Activated naive CD8-positive, alpha-beta T cell treated with anti-CD3 and anti-CD28 coated beads, Interleukin-2, amount 10 ng/mL, durations not matched to agents 7 days and 5 days (primary cell): ENCODE results near the gene MSH2. TPM values are rescaled to one million over a fixed set of nuclear protein-coding genes. Genes with fewer than 3 reads are reported as not detected.
A peak's percentile ranks its signal among the peaks of the same experiment; 100 is the strongest.
"Not testable (repeated sequence)": the region's sequence is repeated elsewhere in the genome, so short reads cannot be mapped to it uniquely, and the experiment has no call there.

Source experiments
- ATAC-seq: fragments of 150-1000 bp; cut with Tn5 transposase; one replicate; pipeline ENCODE4 v1.10.0; 2021; ENCODE audit warnings: low read depth, moderate library complexity
- POLR2A ChIA-PET: fragments of 350-600 bp; sonication (Branson Sonifier 250); formaldehyde crosslinking; loops from one replicate; lab custom pipeline; 2021; ENCODE audit warnings: antibody characterized with exemption; lab: Charles Lee
- DNase-seq: peaks from one replicate; pipeline ENCODE4 v3.0.0; 2021
- H3K27ac Mint-ChIP-seq: one replicate; pipeline ENCODE4 v1.8.0; 2022; ENCODE audit warnings: mild to moderate bottlenecking, mixed read lengths
- H3K27me3 Mint-ChIP-seq: one replicate; pipeline ENCODE4 v1.8.0; 2022; ENCODE audit warnings: mild to moderate bottlenecking, moderate library complexity, mixed read lengths
- H3K36me3 Mint-ChIP-seq: one replicate; pipeline ENCODE4 v1.8.0; 2021; ENCODE audit warnings: mild to moderate bottlenecking, mixed read lengths
- H3K4me1 Mint-ChIP-seq: one replicate; pipeline ENCODE4 v1.8.0; 2021; ENCODE audit warnings: mixed read lengths
- H3K4me3 Mint-ChIP-seq: one replicate; pipeline ENCODE4 v1.8.0; 2022; ENCODE audit warnings: mild to moderate bottlenecking, moderate library complexity, mixed read lengths
- H3K9me3 Mint-ChIP-seq: one replicate; pipeline ENCODE4 v1.8.0; 2021; ENCODE audit warnings: mixed read lengths
- total RNA-seq, 2 experiments: library from RNA; stranded (reverse); gene quantifications; one replicate each; pipeline ENCODE4 v1.2.3, GENCODE V29; 2021

Gene MSH2
- 10 to 100 TPM; 43.9 to 46.8 TPM for total RNA-seq

- peak; percentile 92 for ATAC-seq
- Mint-ChIP-seq H3K9me3 (peaks cover 2% of the 10 kb centered on the region), H3K36me3 (peaks cover 27% of the 10 kb centered on the region), H3K4me3 (peak within 1 kb of the TSS; percentile 99), H3K4me1 (peaks cover 26% of the 10 kb centered on the region), H3K27me3 (no peaks in the 10 kb centered on the region), H3K27ac (peak within 1 kb of the TSS; percentile 96)
- POLR2A ChIA-PET = interaction anchor here (0.7 to 2.6 kb wide), 9 partner anchors 16 to 1792 kb away, joined by 3 to 15 read pairs (median 3); partner anchors contain the start of genes MSH6 and SRBD1
- peak; percentile 89 for DNase-seq
These were observed at the start of gene MSH2 for GRCh38 chr2:47402805-47403608. TSS of gene MSH2 (plus strand) at chr2:47403156. CDS start at chr2:47403192, 36 bp downstream.

- no peaks in the 10 kb centered on the region for H3K9me3 Mint-ChIP-seq
- no peaks in the 10 kb centered on the region for H3K4me1 Mint-ChIP-seq
- H3K27ac Mint-ChIP-seq = no peak overlapping the region
- ATAC-seq (no peak), DNase-seq (no peak)
- H3K4me3 Mint-ChIP-seq = no peak overlapping the region
- H3K27me3 Mint-ChIP-seq = no peaks in the 10 kb centered on the region
- POLR2A ChIA-PET = no interaction called here
- H3K36me3 Mint-ChIP-seq = no peaks in the 10 kb centered on the region
These were observed 48.7 kb upstream of the MSH2 start for GRCh38 chr2:47354013-47354847.

- Mint-ChIP-seq H3K27me3 (no peaks in the 10 kb centered on the region), H3K9me3 (no peaks in the 10 kb centered on the region), H3K4me3 (no peak overlapping the region), H3K4me1 (no peaks in the 10 kb centered on the region), H3K36me3 (no peaks in the 10 kb centered on the region), H3K27ac (no peak overlapping the region)
- POLR2A ChIA-PET = no interaction called here
- ATAC-seq (no peak), DNase-seq (no peak)
These were observed 48.1 kb upstream of the MSH2 start for GRCh38 chr2:47354848-47355204.

GRCh38 chr2:47357483-47357882 lies 45.5 kb upstream of the MSH2 start:
- Mint-ChIP-seq H3K4me1 (no peaks in the 10 kb centered on the region), H3K9me3 (no peaks in the 10 kb centered on the region), H3K27ac (no peak overlapping the region), H3K27me3 (no peaks in the 10 kb centered on the region), H3K4me3 (no peak overlapping the region), H3K36me3 (no peaks in the 10 kb centered on the region)
- POLR2A ChIA-PET = no interaction called here
- ATAC-seq (no peak), DNase-seq (no peak)

- H3K9me3 Mint-ChIP-seq = no peaks in the 10 kb centered on the region
- peaks cover 4% of the 10 kb centered on the region for H3K27me3 Mint-ChIP-seq
- POLR2A ChIA-PET = no interaction called here
- H3K4me1 Mint-ChIP-seq = no peaks in the 10 kb centered on the region
- DNase-seq = no peak
- no peak overlapping the region for H3K4me3 Mint-ChIP-seq
- no peak for ATAC-seq
- H3K27ac Mint-ChIP-seq = no peak overlapping the region
- H3K36me3 Mint-ChIP-seq = no peaks in the 10 kb centered on the region
These were observed 43.5 kb upstream of the MSH2 start for GRCh38 chr2:47359375-47359868.

GRCh38 chr2:47360283-47360682 lies 42.7 kb upstream of the MSH2 start:
- no peak for DNase-seq
- POLR2A ChIA-PET = no interaction called here
- Mint-ChIP-seq H3K27me3 (peaks cover 4% of the 10 kb centered on the region), H3K4me1 (no peaks in the 10 kb centered on the region), H3K9me3 (no peaks in the 10 kb centered on the region), H3K36me3 (no peaks in the 10 kb centered on the region), H3K27ac (no peak overlapping the region), H3K4me3 (no peak overlapping the region)
- ATAC-seq = no peak

GRCh38 chr2:47360927-47361326 lies 42.0 kb upstream of the MSH2 start:
- Mint-ChIP-seq H3K27ac (no peak overlapping the region), H3K4me3 (no peak overlapping the region), H3K27me3 (peaks cover 4% of the 10 kb centered on the region), H3K36me3 (no peaks in the 10 kb centered on the region), H3K9me3 (no peaks in the 10 kb centered on the region), H3K4me1 (no peaks in the 10 kb centered on the region)
- POLR2A ChIA-PET = no interaction called here
- ATAC-seq (no peak), DNase-seq (no peak)

- H3K4me1 Mint-ChIP-seq, POLR2A ChIA-PET, H3K9me3 Mint-ChIP-seq, H3K4me3 Mint-ChIP-seq, H3K36me3 Mint-ChIP-seq, H3K27ac Mint-ChIP-seq, DNase-seq, ATAC-seq, H3K27me3 Mint-ChIP-seq: not testable (repeated sequence)
These were observed 41.3 kb upstream of the MSH2 start for GRCh38 chr2:47361505-47362229.

- H3K9me3 Mint-ChIP-seq = no peaks in the 10 kb centered on the region
- H3K36me3 Mint-ChIP-seq = no peaks in the 10 kb centered on the region
- POLR2A ChIA-PET = no interaction called here
- H3K4me3 Mint-ChIP-seq = no peak overlapping the region
- DNase-seq (no peak), ATAC-seq (no peak)
- H3K4me1 Mint-ChIP-seq = no peaks in the 10 kb centered on the region
- peaks cover 40% of the 10 kb centered on the region for H3K27me3 Mint-ChIP-seq
- H3K27ac Mint-ChIP-seq = no peak overlapping the region
These were observed 29.2 kb upstream of the MSH2 start for GRCh38 chr2:47373747-47374146.

GRCh38 chr2:47375307-47375706 lies 27.6 kb upstream of the MSH2 start:
- ATAC-seq (no peak), DNase-seq (no peak)
- H3K4me3 Mint-ChIP-seq = no peak overlapping the region
- H3K4me1 Mint-ChIP-seq = no peaks in the 10 kb centered on the region
- H3K9me3 Mint-ChIP-seq = no peaks in the 10 kb centered on the region
- peaks cover 42% of the 10 kb centered on the region for H3K27me3 Mint-ChIP-seq
- H3K27ac Mint-ChIP-seq = no peak overlapping the region
- no peaks in the 10 kb centered on the region for H3K36me3 Mint-ChIP-seq
- POLR2A ChIA-PET = no interaction called here

- POLR2A ChIA-PET = no interaction called here
- Mint-ChIP-seq H3K27ac (no peak overlapping the region), H3K9me3 (no peaks in the 10 kb centered on the region), H3K4me1 (no peaks in the 10 kb centered on the region), H3K27me3 (peaks cover 20% of the 10 kb centered on the region), H3K36me3 (no peaks in the 10 kb centered on the region), H3K4me3 (no peak overlapping the region)
- DNase-seq (no peak), ATAC-seq (no peak)
These were observed 23.6 kb upstream of the MSH2 start for GRCh38 chr2:47379384-47379783.

- POLR2A ChIA-PET = no interaction called here
- ATAC-seq (no peak), DNase-seq (no peak)
- Mint-ChIP-seq H3K9me3 (no peaks in the 10 kb centered on the region), H3K27me3 (peaks cover 18% of the 10 kb centered on the region), H3K27ac (no peak overlapping the region), H3K4me1 (no peaks in the 10 kb centered on the region), H3K36me3 (no peaks in the 10 kb centered on the region), H3K4me3 (no peak overlapping the region)
These were observed 21.5 kb upstream of the MSH2 start for GRCh38 chr2:47381408-47381807.

GRCh38 chr2:47386551-47386950 lies 16.4 kb upstream of the MSH2 start:
- POLR2A ChIA-PET = interaction anchor here (0.8 kb wide), 1 partner anchor 16 kb away, joined by 3 read pairs; the partner anchor contains the start of gene MSH2
- no peak for ATAC-seq

More at GRCh38 chr2:47386551-47386950, 16.4 kb upstream of the MSH2 start:
- Mint-ChIP-seq H3K27ac (no peak overlapping the region), H3K4me3 (no peak overlapping the region), H3K36me3 (no peaks in the 10 kb centered on the region), H3K9me3 (no peaks in the 10 kb centered on the region), H3K4me1 (no peaks in the 10 kb centered on the region), H3K27me3 (peaks cover 20% of the 10 kb centered on the region)
- DNase-seq = no peak
